ENCODE results near the gene ADAM8. TPM values are rescaled to one million over a fixed set of nuclear protein-coding genes. Genes with fewer than 3 reads are reported as not detected.

The ADAM8 gene
- total RNA-seq, 1 donor from 2014 or later = 290 TPM

- intact Hi-C loops (cut with micrococcal nuclease) = loop anchor here (1.0 to 2.0 kb wide), 8 partner anchors 20 to 1408 kb away; partner anchors contain the start of genes ECHS1, MTG1 and PPP2R2D
These were observed 32.5 kb upstream of the ADAM8 start for GRCh38 chr10:133309100-133309719.

DNA sequence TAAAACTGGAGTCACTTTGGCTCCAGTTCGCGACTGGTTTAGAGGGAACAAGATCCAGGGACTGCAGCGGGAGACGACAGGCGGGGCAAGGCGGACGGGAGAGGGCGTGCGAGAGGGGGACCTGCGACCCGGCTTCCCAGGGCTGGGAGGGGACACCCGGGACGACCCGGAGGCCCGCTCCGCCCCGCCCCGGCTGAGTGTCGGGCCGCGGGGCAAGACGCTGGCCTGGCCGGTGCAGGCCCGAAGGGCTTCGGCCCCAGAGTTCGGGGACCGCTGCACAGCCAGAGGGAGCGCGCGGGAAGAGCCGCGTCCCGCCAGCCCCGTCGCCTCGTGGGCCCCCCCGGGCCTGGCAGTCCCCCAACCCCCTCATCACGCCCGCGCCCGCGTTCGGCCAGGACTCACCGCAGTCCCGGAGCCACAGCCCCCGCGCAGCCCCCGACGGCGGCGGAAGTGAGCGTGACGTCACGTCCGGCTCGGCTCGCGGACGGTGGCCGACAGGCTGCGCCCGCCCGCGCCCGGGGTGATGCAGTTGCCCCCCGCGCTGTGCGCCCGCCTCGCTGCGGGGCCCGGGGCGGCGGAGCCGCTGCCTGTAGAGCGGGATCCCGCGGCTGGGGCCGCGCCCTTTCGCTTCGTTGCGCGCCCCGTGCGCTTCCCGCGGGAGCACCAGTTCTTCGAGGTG, 31.9 kb upstream of the ADAM8 start, which contains the start of the genes TUBGCP2 and ZNF511:
TSS of gene TUBGCP2 (minus strand) at position 452 of the 679 bp plus-strand sequence. CDS start 5,931 bp downstream, outside the sequence.
TSS of gene ZNF511 (plus strand) at position 494 of the 679 bp plus-strand sequence. CDS start at position 524, 30 bp downstream.
- intact Hi-C loops (cut with micrococcal nuclease) = loop anchor here (1.0 to 2.0 kb wide), 8 partner anchors 21 to 1408 kb away; partner anchors contain the start of genes ECHS1, MTG1 and PPP2R2D

- intact Hi-C loops (cut with micrococcal nuclease) = loop anchor here (1.0 to 2.0 kb wide), 7 partner anchors 27 to 1407 kb away; partner anchors contain the start of genes INPP5A and PPP2R2D
These were observed 31.2 kb upstream of the ADAM8 start for GRCh38 chr10:133307776-133308420.

- intact Hi-C loops (cut with micrococcal nuclease) = loop anchor here (1.0 kb wide), 5 partner anchors 28 to 770 kb away; partner anchors contain the start of gene INPP5A
These were observed 30.3 kb upstream of the ADAM8 start for GRCh38 chr10:133306941-133307379.

DNA sequence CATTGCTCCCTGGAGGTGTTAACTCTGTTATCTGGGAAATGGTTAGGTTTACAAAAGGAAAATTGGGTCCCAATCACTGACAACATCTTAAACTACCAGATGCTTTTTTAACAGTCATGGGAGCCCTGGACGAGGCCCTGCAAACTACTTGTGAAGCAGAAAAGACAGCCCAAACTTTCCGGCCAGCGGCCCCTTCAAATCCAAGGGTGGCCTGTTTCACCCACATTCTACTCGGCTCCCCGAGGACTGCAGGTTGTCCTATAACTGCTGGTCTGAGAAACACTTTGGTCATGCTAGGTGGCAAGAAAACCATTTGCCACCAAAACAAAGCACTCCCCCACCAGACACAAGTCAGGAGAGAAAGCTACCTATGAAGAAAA, 29.4 kb upstream of the ADAM8 start:
- intact Hi-C loops (cut with micrococcal nuclease) = no loop called here

- intact Hi-C loops (cut with micrococcal nuclease) = no loop called here
These were observed 26.5 kb upstream of the ADAM8 start for GRCh38 chr10:133303206-133303605.

DNA sequence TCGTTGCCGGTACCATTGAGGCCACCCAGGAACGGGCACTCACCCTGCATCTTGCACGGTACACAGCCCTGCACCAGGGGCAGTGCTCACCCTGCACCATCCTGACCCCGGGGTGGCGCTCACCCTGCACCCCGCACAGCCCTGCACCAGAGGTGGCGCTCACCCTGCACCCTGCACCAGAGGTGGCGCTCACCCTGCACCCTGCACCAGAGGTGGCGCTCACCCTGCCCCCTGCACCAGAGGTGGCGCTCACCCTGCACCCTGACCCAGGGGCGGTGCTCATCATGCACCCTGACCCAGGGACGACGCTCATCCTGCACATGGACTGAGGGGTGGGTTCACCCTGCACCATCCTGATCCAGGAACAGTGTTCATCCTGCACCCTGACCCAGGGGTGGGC, 25.6 kb upstream of the ADAM8 start:
- intact Hi-C loops (cut with micrococcal nuclease) = no loop called here

GRCh38 chr10:133299738-133300137, 23.1 kb upstream of the ADAM8 start:
- intact Hi-C loops (cut with micrococcal nuclease) = no loop called here

DNA sequence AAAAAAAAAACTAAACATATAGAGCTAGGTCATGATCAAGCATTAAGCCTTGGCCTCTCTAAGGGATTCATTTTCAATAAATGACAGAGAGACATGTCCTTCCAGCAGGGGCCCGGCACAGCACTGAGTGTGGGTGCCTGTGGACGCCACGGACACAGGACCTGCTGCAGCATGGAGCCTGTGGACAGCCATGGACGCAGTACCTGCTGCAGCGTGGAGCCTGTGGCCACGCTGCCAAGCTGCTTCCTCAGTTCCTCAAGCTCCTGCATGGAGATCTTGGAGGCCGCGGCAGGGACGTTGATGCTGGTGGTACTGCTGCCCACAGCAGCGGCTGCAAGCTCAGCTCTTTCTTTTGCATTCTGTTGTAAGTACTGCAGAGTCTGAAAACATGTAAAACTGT, 22.6 kb upstream of the ADAM8 start:
- intact Hi-C loops (cut with micrococcal nuclease) = no loop called here

GRCh38 chr10:133298466-133298865, 21.8 kb upstream of the ADAM8 start:
- intact Hi-C loops (cut with micrococcal nuclease) = no loop called here

GRCh38 chr10:133297504-133297903, 20.8 kb upstream of the ADAM8 start:
- intact Hi-C loops (cut with micrococcal nuclease) = no loop called here

GRCh38 chr10:133295426-133296320, 19.0 kb upstream of the ADAM8 start:
- intact Hi-C loops (cut with micrococcal nuclease) = no loop called here

DNA sequence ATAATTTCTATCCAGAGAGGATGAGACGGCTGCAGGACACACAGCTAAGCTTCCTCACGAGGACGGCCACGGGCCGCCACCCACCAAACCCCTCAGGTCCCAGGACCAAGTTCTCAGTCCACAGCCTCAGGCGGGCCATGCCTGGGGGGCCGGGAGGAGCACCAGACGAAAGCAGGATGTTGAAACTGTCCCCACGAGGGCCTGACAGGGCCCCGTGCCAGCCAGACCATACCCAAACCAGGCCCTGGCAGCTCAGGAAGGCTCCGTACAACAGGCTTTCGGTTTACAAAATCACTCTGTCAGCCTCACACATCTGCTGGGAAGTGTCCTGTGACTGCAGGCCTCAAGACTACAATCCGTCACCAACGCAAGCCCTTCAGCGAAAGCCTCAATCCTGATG, 17.5 kb upstream of the ADAM8 start:
- intact Hi-C loops (cut with micrococcal nuclease) = no loop called here

DNA sequence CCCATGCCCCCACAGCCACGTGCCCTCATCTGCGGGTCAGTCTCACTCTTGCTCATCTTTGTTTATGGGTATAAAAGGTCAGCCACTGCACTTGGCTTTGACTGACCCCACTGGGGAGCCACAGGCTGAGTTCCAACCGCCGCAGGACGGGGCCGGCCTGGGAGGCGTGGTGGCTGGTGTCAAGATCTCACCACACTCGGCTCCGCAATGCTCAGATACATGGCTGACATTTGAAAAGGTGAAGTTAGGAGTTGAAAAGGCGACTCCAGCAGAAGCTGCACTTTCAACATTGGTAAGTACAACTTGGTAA, 17.1 kb upstream of the ADAM8 start:
- intact Hi-C loops (cut with micrococcal nuclease) = no loop called here

DNA sequence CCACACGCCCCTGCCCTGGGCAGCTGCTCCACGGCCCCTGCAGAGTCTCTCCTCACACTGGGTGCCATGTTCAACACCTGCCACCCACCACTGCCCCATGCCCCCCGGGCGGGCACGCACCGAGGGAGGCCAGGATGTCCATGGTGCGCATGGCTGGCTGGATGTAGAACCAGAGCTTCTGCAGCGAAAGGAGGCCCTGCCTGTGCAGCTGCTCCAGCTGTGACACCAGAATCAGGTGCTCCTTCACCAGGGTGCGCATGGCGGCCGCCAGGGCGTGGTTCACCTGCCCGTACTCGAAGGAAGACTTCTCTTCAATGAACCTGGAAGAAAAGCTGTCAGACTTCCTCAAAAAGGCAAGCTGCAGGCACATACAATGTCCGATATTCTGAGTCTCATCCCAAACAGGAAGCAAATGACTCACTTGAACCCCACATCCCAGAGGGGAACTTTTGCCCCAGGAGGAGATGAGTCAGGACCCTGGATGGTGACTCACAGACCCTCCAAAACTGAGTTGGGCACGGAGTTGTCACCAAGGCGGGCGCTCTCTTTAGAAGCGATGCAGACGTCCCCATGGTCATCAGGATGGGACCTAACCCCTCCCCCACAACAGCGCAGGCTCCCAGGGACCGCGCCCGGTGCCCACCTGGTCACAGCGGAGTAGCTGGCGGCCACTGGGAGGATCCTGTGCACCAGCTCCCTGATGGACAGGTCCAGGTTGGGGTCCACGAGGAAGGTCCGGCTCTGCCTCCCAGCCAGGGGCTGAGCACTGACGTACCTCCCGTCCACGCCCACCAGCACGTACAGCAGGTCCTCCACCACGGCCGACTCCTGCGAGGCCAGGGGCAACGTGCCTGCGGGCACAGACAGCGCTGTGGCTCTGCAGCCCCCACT, 16.5 kb upstream of the ADAM8 start:
- intact Hi-C loops (cut with micrococcal nuclease) = no loop called here

DNA sequence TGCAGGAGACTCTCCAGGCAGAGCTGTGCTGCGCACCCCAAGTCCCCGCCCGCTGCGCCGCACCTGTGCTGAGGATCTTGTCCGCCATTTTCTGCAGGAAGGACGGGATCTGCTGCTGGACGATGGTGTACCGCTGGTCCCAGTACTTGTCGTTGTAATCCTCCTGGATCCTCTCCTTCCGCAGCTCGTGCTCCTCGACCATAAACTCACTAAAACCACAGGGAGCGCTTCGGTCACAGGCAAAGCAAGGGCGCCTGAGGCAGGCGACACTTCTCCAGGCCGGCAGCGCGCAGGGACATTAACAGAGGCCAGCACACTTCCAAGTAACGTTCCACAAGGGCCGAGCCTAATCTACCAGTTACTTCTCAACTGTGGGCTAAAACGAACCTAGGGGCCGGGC, 13.1 kb upstream of the ADAM8 start:
- intact Hi-C loops (cut with micrococcal nuclease) = no loop called here

DNA sequence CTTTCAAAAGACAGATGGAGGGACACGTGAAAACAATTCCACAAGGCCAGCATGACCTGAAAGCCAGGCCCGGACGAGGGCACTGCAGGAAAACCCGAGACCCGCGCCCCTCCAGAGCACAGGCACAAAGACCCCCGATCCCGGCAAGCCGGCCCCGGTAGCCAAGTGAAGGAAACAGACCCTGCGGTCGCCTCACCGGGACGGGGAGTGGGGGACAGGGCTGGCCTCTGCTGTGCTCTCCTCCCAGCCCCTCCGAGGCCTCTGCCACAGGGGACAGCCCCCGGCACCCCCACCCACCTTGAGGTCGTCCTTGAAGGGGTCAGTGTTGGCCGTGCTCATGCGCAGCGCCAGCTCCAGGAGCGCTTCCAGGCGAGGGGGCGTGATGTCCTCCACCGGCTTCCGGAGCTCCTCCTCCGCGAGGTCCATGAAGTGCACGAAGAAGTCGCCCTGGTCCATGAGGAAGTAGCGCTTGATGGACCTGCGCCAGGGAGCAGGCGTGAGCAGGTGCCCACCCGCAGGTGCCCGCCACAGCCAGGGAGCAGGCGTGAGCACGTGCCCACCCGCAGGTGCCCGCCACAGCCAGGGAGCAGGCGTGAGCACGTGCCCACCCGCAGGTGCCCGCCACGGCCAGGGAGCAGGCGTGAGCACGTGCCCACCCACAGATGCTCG, 11.3 kb upstream of the ADAM8 start:
- intact Hi-C loops (cut with micrococcal nuclease) = no loop called here

DNA sequence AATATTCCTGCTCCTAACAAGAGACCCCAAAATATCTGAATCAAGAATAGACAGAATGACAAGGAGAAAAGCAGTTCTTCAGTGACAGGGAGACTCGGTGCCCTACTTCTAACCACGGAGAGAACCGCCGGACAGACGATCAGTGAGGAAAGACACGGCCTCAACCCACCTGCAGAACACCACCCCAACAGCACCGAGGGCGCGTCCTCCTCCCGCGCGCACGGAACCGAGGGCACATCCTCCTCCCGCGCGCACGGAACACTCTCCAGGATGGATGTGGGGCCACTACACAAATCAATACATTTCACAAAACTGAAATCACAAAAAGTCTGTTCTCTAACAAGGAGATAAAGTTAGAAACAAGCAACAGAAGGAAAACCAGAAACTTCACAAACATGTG, 9.7 kb upstream of the ADAM8 start:
- intact Hi-C loops (cut with micrococcal nuclease) = no loop called here

DNA sequence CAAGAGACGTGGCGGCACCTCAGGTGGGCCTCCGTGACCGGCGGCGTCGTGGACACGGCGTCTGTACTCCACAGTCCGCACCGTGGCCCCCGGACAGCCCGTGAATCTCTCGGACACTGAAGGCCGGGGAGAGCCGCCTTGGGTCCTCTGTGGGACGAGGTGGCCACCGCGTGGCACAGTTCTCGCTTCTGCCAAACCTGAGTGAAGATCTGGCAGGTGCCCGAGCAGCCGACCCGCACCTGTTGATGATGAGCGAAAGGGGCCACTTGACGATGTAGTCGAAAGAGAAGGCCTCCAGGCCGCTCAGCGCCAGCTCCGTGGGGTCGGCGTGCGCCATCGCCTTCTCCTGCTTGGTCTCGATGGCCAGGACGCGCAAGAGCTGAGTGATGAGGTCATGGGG, 8.5 kb upstream of the ADAM8 start:
- intact Hi-C loops (cut with micrococcal nuclease) = no loop called here

DNA sequence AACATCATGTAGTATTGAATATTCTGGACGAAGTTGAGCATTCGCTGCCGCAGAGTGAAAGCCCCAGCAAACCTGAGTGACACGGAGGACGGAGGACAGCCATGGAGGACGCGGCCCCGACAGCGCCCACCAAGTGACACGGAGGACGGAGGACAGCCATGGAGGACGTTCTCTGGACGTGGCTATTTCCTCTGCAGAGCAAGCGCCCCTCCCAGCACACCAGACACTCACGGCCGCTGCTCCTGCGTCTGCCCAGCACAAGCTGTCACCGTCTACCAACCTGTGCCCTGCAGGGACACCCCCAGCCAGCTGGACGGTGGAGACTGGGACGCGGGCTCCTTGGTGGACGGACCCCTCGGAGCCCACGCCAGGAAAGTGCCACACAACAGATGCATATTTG, 7.3 kb upstream of the ADAM8 start:
- intact Hi-C loops (cut with micrococcal nuclease) = no loop called here
